Neural cell (in vitro differentiated cells): ENCODE results near the gene OR2D2. TPM values are rescaled to one million over a fixed set of nuclear protein-coding genes. Genes with fewer than 3 reads are reported as not detected.
"Not testable (repeated sequence)": the region's sequence is repeated elsewhere in the genome, so short reads cannot be mapped to it uniquely, and the experiment has no call there.

Experiments used
- H2AFZ ChIP-seq: fragments of 200-600, 300-800 bp; sonication (generic), shearing (Covaris generic); 2 replicates; pipeline ENCODE4 v1.6.0; 2014; ENCODE audit warnings: low read depth, mild to moderate bottlenecking, antibody characterized with exemption, low read length, moderate library complexity
- H3F3A ChIP-seq: fragments of 200-600 bp; shearing (Covaris generic); 2 replicates; pipeline ENCODE4 v1.6.1; 2016; ENCODE audit warnings: mild to moderate bottlenecking, moderate library complexity, mixed read lengths, antibody characterized with exemption, low read length; ENCODE audit not compliant: insufficient read depth, poor library complexity, severe bottlenecking
- H3K27ac ChIP-seq: fragments of 200-600, 300-800 bp; sonication (generic), shearing (Covaris generic); 2 replicates; pipeline ENCODE4 v1.5.1; 2014; ENCODE audit warnings: mild to moderate bottlenecking, low read length, moderate library complexity
- H3K27me3 ChIP-seq: fragments of 300-800, 200-600 bp; sonication (generic), shearing (Covaris generic); 2 replicates; pipeline ENCODE4 v1.6.0; 2014; ENCODE audit warnings: mild to moderate bottlenecking, low read depth, low read length, moderate library complexity; ENCODE audit not compliant: insufficient read depth
- H3K36me3 ChIP-seq: fragments of 300-800, 200-600 bp; sonication (generic), shearing (Covaris generic); 2 replicates; pipeline ENCODE4 v1.5.1; 2014; ENCODE audit warnings: mild to moderate bottlenecking, antibody characterized with exemption, low read length, moderate library complexity; ENCODE audit not compliant: insufficient read depth
- H3K4me2 ChIP-seq: fragments of 300-800, 200-600 bp; sonication (generic), shearing (Covaris generic); 2 replicates; pipeline ENCODE4 v1.6.0; 2014; ENCODE audit warnings: mild to moderate bottlenecking, low read length
- H3K4me3 ChIP-seq: fragments of 300-800, 200-600 bp; sonication (generic), shearing (Covaris generic); 2 replicates; pipeline ENCODE4 v1.5.1; 2014; ENCODE audit warnings: mild to moderate bottlenecking, low read length, moderate library complexity
- H3K79me2 ChIP-seq: fragments of 200-600 bp; shearing (Covaris generic); replicated peaks from 2 replicates; pipeline ENCODE4 v1.6.0; 2014; ENCODE audit warnings: mild to moderate bottlenecking, low read length, moderate library complexity; ENCODE audit not compliant: insufficient read depth
- H3K9ac ChIP-seq: fragments of 300-800, 200-600 bp; sonication (generic), shearing (Covaris generic); 2 replicates; pipeline ENCODE4 v1.6.1; 2016; ENCODE audit warnings: mild to moderate bottlenecking, low read length, mixed read lengths
- H3K9me2 ChIP-seq: fragments of 200-600 bp; shearing (Covaris generic); 2 replicates; pipeline ENCODE4 v1.6.1; 2016; ENCODE audit warnings: mild to moderate bottlenecking, low read length, mixed read lengths; ENCODE audit not compliant: insufficient read depth
- H3K9me3 ChIP-seq: fragments of 200-600, 300-800 bp; sonication (generic), shearing (Covaris generic); 2 replicates; pipeline ENCODE4 v1.6.1; 2016; ENCODE audit warnings: mild to moderate bottlenecking, mixed run types, low read length, moderate library complexity, mixed read lengths
- H4K20me1 ChIP-seq: fragments of 200-600 bp; shearing (Covaris generic); 2 replicates; pipeline ENCODE4 v1.6.1; 2016; ENCODE audit warnings: mild to moderate bottlenecking, mixed run types; ENCODE audit not compliant: insufficient read depth
- EP300 ChIP-seq: fragments of 450-650 bp; conservative IDR thresholded peaks from 2 replicates; pipeline ENCODE4 v1.6.1; 2014; ENCODE audit warnings: antibody characterized with exemption, mild to moderate bottlenecking, moderate library complexity; ENCODE audit not compliant: poor library complexity, severe bottlenecking
- EZH2 ChIP-seq: fragments of 200-600, 300-800 bp; shearing (Covaris generic), sonication (generic); IDR thresholded peaks from 2 replicates; pipeline ENCODE4 v1.6.1; 2014; ENCODE audit warnings: antibody characterized with exemption, low read length, borderline replicate concordance, mild to moderate bottlenecking; ENCODE audit not compliant: insufficient read depth, poor library complexity, severe bottlenecking
- MXI1 ChIP-seq: fragments of 450-650 bp; conservative IDR thresholded peaks from 2 replicates; pipeline ENCODE4 v1.6.1; 2014; ENCODE audit warnings: antibody characterized with exemption, mild to moderate bottlenecking; ENCODE audit not compliant: poor library complexity, severe bottlenecking
- POLR2AphosphoS5 ChIP-seq: IDR thresholded peaks from 2 replicates; pipeline ENCODE4 v1.6.1; 2012
- RAD21 ChIP-seq: fragments of 450-650 bp; conservative IDR thresholded peaks from 2 replicates; pipeline ENCODE4 v1.6.1; 2014; ENCODE audit warnings: antibody characterized with exemption, mild to moderate bottlenecking, moderate library complexity
- SMC3 ChIP-seq: fragments of 450-650 bp; conservative IDR thresholded peaks from 2 replicates; pipeline ENCODE4 v1.6.1; 2014; ENCODE audit warnings: antibody characterized with exemption, mild to moderate bottlenecking, moderate library complexity; ENCODE audit not compliant: poor library complexity
- TAF1 ChIP-seq: IDR thresholded peaks from 2 replicates; pipeline ENCODE4 v1.6.1; 2012; ENCODE audit warnings: low read depth
- polyA plus RNA-seq: library from polyadenylated mRNA; depleted of rRNA; stranded (reverse); fragments of >200 nt; gene quantifications from 2 replicates; pipeline ENCODE4 v1.2.3, GENCODE V29; 2014
- TF ChIP-seq, protein P1 (sequence below): fragments of 450-650 bp; IDR thresholded peaks from 2 replicates; pipeline ENCODE4 v1.5.1; 2014; ENCODE audit warnings: antibody characterized with exemption, mild to moderate bottlenecking, moderate library complexity; ENCODE audit not compliant: poor library complexity, severe bottlenecking
- TF ChIP-seq, protein P2 (sequence below): IDR thresholded peaks from 2 replicates; pipeline ENCODE4 v1.6.1; 2012; ENCODE audit warnings: borderline replicate concordance

Gene OR2D2
- polyA plus RNA-seq, 1 donor from 2014 or later, result not detected

DNA sequence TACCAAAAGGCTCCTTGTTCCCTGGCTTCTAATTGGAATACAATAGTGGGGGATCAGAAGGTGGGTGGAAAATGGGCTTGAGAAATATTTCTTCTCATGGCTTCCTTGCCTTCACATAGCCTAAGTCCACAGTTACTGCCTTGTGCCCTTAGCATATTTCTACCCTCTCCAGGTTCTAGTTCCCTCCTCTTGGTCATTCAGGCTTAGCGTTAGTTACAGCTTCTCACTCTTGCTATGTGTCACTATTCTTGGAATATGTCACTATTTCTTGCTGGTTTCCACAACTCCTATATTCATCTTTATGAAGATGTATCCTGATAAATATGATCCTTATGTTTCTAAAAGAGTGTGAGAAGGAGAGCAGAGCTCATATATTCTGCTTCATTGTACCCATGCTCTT is 2.5 kb downstream of the OR2D2 start:
- no peak overlapping the region for H3K4me3 ChIP-seq
- no peaks in the 10 kb centered on the region for H3K36me3 ChIP-seq
- H3K27me3 ChIP-seq, result no peaks in the 10 kb centered on the region
- H2AFZ ChIP-seq, result no peak overlapping the region
- H4K20me1 ChIP-seq, result no peaks in the 10 kb centered on the region
- no peaks in the 10 kb centered on the region for H3K79me2 ChIP-seq
- no peak overlapping the region for H3K4me2 ChIP-seq
- no peaks in the 10 kb centered on the region for H3K9me3 ChIP-seq
- no peaks in the 10 kb centered on the region for H3F3A ChIP-seq
- H3K27ac ChIP-seq, result no peak overlapping the region
- H3K9me2 ChIP-seq, result no peaks in the 10 kb centered on the region
- TF ChIP-seq, protein P1, sequence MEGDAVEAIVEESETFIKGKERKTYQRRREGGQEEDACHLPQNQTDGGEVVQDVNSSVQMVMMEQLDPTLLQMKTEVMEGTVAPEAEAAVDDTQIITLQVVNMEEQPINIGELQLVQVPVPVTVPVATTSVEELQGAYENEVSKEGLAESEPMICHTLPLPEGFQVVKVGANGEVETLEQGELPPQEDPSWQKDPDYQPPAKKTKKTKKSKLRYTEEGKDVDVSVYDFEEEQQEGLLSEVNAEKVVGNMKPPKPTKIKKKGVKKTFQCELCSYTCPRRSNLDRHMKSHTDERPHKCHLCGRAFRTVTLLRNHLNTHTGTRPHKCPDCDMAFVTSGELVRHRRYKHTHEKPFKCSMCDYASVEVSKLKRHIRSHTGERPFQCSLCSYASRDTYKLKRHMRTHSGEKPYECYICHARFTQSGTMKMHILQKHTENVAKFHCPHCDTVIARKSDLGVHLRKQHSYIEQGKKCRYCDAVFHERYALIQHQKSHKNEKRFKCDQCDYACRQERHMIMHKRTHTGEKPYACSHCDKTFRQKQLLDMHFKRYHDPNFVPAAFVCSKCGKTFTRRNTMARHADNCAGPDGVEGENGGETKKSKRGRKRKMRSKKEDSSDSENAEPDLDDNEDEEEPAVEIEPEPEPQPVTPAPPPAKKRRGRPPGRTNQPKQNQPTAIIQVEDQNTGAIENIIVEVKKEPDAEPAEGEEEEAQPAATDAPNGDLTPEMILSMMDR, result no peak
- TF ChIP-seq TAF1 (no peak), RAD21 (no peak), MXI1 (no peak), EP300 (no peak), POLR2AphosphoS5 (no peak), EZH2 (no peak), SMC3 (no peak)
- TF ChIP-seq, protein P2, sequence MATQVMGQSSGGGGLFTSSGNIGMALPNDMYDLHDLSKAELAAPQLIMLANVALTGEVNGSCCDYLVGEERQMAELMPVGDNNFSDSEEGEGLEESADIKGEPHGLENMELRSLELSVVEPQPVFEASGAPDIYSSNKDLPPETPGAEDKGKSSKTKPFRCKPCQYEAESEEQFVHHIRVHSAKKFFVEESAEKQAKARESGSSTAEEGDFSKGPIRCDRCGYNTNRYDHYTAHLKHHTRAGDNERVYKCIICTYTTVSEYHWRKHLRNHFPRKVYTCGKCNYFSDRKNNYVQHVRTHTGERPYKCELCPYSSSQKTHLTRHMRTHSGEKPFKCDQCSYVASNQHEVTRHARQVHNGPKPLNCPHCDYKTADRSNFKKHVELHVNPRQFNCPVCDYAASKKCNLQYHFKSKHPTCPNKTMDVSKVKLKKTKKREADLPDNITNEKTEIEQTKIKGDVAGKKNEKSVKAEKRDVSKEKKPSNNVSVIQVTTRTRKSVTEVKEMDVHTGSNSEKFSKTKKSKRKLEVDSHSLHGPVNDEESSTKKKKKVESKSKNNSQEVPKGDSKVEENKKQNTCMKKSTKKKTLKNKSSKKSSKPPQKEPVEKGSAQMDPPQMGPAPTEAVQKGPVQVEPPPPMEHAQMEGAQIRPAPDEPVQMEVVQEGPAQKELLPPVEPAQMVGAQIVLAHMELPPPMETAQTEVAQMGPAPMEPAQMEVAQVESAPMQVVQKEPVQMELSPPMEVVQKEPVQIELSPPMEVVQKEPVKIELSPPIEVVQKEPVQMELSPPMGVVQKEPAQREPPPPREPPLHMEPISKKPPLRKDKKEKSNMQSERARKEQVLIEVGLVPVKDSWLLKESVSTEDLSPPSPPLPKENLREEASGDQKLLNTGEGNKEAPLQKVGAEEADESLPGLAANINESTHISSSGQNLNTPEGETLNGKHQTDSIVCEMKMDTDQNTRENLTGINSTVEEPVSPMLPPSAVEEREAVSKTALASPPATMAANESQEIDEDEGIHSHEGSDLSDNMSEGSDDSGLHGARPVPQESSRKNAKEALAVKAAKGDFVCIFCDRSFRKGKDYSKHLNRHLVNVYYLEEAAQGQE, result no peak
- no peak overlapping the region for H3K9ac ChIP-seq

DNA sequence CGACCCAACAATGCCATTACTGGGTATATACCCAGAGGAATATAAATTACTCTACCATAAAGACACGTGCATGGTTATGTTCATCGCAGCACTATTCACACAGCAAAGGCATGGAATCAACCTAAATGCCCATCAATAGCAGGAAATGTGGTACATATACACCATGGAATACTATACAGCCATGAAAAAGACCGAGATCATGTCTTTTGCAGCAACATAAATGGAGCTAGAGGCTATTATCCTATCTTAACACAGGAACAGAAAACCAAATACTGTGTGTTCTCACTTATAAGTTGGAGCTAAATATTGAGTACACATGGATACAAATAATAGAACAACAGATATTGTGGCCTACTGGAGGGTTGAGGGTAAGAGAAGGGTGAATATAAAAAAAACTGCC is 3.5 kb downstream of the OR2D2 start:
- Histone ChIP-seq H3K9me3 (no peaks in the 10 kb centered on the region), H3K27ac (no peak overlapping the region), H3K4me2 (no peak overlapping the region), H3K9me2 (no peaks in the 10 kb centered on the region), H3K27me3 (no peaks in the 10 kb centered on the region), H3K4me3 (no peak overlapping the region), H4K20me1 (no peaks in the 10 kb centered on the region), H2AFZ (no peak overlapping the region), H3F3A (no peaks in the 10 kb centered on the region), H3K9ac (no peak overlapping the region), H3K36me3 (no peaks in the 10 kb centered on the region), H3K79me2 (no peaks in the 10 kb centered on the region)
- TF ChIP-seq SMC3 (no peak), EZH2 (no peak), TAF1 (no peak)
- TF ChIP-seq, protein P1, result no peak

DNA sequence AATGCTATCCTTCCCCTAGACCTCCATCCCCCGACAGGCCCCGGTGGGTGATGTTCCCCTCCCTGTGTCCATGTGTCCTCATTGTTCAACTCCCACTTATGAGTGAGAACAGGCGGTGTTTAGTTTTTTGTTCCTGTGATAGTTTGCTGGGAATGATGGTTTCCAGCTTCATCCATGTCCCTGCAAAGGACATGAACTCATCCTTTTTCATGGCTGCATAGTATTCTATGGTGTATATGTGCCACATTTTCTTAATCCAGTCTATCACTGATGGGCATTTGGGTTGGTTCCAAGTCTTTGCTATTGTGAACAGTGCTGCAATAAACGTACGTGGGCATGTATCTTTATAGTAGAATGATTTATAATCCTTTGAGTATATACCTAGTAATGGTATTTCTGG is 4.6 kb downstream of the OR2D2 start:
- H3K36me3 ChIP-seq, H3K27ac ChIP-seq, H3K9me3 ChIP-seq, H3K79me2 ChIP-seq, H3K9ac ChIP-seq, H3K9me2 ChIP-seq, H3K4me3 ChIP-seq, H3K4me2 ChIP-seq, H3F3A ChIP-seq, H2AFZ ChIP-seq, H3K27me3 ChIP-seq, H4K20me1 ChIP-seq: not testable (repeated sequence)
